CD4-positive, alpha-beta T cell treated with Interleukin-12 subunit alpha and Interleukin-12 subunit beta, for 1 hour (primary cell): Measurements from ENCODE around the gene OAT.
"Not testable (repeated sequence)": the region's sequence is repeated elsewhere in the genome, so short reads cannot be mapped to it uniquely, and the experiment has no call there.

Experiments
- DNase-seq: peaks from one replicate; pipeline ENCODE4 v3.0.0-alpha.2; 2020

The OAT gene

GRCh38 chr10:124446830-124447750 is 28.4 kb upstream of the OAT start:
- no peak for DNase-seq

GRCh38 chr10:124441694-124442093 is 23.0 kb upstream of the OAT start:
- DNase-seq, result not testable (repeated sequence)

- no peak for DNase-seq
Observed at GRCh38 chr10:124436191-124436638, 17.5 kb upstream of the OAT start.

- not testable (repeated sequence) for DNase-seq
Observed at GRCh38 chr10:124435683-124436082, 17.0 kb upstream of the OAT start.

- no peak for DNase-seq
Observed at GRCh38 chr10:124433461-124433860, 14.7 kb upstream of the OAT start.

- DNase-seq, result no peak
Observed at GRCh38 chr10:124430077-124430476, 11.4 kb upstream of the OAT start.

- DNase-seq, result no peak
Observed at GRCh38 chr10:124429576-124429975, 10.9 kb upstream of the OAT start.

- no peak for DNase-seq
Observed at GRCh38 chr10:124428207-124428777, 9.6 kb upstream of the OAT start.

GRCh38 chr10:124425227-124425962 is 6.7 kb upstream of the OAT start:
- no peak for DNase-seq

GRCh38 chr10:124423813-124424212 is 5.1 kb upstream of the OAT start:
- no peak for DNase-seq

- no peak for DNase-seq
Observed at GRCh38 chr10:124422742-124423141, 4.0 kb upstream of the OAT start.

- no peak for DNase-seq
Observed at GRCh38 chr10:124420254-124420653, 1.5 kb upstream of the OAT start.

GRCh38 chr10:124419635-124420034 is 912 bp upstream of the OAT start:
- no peak for DNase-seq

GRCh38 chr10:124417895-124418725 is 613 bp downstream of the OAT start:
- peak; percentile 43 for DNase-seq

- no peak for DNase-seq
Observed at GRCh38 chr10:124416733-124417132, 2.0 kb downstream of the OAT start.

GRCh38 chr10:124415210-124415609 is 3.5 kb downstream of the OAT start:
- DNase-seq, result no peak

- no peak for DNase-seq
Observed at GRCh38 chr10:124414076-124414475, 4.6 kb downstream of the OAT start.

- no peak for DNase-seq
Observed at GRCh38 chr10:124409696-124410095, 9.0 kb downstream of the OAT start.

GRCh38 chr10:124408357-124408756 is 10.4 kb downstream of the OAT start:
- DNase-seq, result no peak

- no peak for DNase-seq
Observed at GRCh38 chr10:124407456-124407855, 11.3 kb downstream of the OAT start.

- peak; percentile 75 for DNase-seq
Observed at GRCh38 chr10:124403548-124403947, 15.2 kb downstream of the OAT start.

- DNase-seq, result no peak
Observed at GRCh38 chr10:124402273-124402672, 16.4 kb downstream of the OAT start.

GRCh38 chr10:124401633-124402032 is 17.1 kb downstream of the OAT start:
- DNase-seq, result no peak
